ENCODE results near the gene RNASE13. TPM values are rescaled to one million over a fixed set of nuclear protein-coding genes. Genes with fewer than 3 reads are reported as not detected.

The RNASE13 gene
- total RNA-seq, 3 donors from 2014 or later = not detected

DNA sequence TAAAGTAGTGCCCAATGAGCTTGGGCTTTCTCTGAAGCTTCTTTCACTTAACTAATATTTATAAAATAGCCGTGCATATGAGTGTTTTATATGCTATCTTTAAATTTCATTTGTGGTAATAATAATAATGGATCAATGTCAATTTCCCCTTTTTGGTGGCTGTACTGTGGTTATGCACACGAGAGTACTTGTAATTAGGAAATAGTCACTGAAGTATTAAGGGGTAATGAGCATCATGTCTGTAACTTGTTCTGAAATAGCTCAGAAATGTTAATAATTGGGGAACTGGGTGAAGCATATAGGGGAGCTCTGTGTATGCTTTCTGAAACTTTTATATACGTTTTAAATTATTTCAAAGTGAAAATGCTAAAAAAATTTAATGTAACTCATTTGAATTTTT lies 16.0 kb upstream of the RNASE13 start:
- intact Hi-C loops (cut with DNase I, micrococcal nuclease) = no loop called here

DNA sequence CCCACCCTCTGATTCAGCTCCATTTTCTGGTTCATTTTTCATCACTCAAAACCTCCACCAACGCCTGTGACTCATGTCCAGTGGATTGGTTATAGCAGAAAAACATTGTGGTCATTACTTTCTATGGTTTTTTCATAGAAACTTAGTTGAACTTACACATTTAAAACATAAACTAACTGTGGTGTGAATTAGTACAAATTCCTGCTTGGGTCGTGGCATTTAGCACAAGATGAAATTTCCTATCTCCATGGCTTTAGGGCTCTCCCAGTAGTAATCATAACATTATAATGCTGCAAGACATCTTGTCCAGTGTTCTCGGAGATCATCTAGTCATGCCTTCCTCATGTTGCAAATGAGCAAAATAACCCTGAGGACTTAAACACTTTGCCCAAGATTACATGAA lies 14.7 kb upstream of the RNASE13 start:
- intact Hi-C loops (cut with DNase I, micrococcal nuclease) = no loop called here
- Histone ChIP-seq H3K9me3 (no peaks in the 10 kb centered on the region), H3K4me1 (ENCODE audit: low read depth) (peaks cover 10% of the 10 kb centered on the region), H3K4me3 (no peak overlapping the region), H3K36me3 (ENCODE audit: low read depth) (no peaks in the 10 kb centered on the region)
- TF ChIP-seq CTCF (IDR thresholded peaks at IDR 0.05) = no peak
- DNase-seq (no peak), ATAC-seq (no peak)

More for the DNA sequence above, 16.0 kb upstream of the RNASE13 start:
- DNase-seq (no peak), ATAC-seq (no peak)
- no peak for TF ChIP-seq CTCF (IDR thresholded peaks at IDR 0.05)
- H3K4me1 ChIP-seq (ENCODE audit: low read depth) = peaks cover 19% of the 10 kb centered on the region
- H3K9me3 ChIP-seq = no peaks in the 10 kb centered on the region
- H3K4me3 ChIP-seq = no peak overlapping the region
- H3K36me3 ChIP-seq (ENCODE audit: low read depth) = no peaks in the 10 kb centered on the region

GRCh38 chr14:21048638-21049037 lies 14.0 kb upstream of the RNASE13 start:
- Histone ChIP-seq H3K9me3 (no peaks in the 10 kb centered on the region), H3K4me3 (no peak overlapping the region), H3K4me1 (ENCODE audit: low read depth) (peaks cover 10% of the 10 kb centered on the region), H3K36me3 (ENCODE audit: low read depth) (no peaks in the 10 kb centered on the region)
- no peak for ATAC-seq
- no peak for DNase-seq
- TF ChIP-seq CTCF (IDR thresholded peaks at IDR 0.05) = no peak
- intact Hi-C loops (cut with DNase I, micrococcal nuclease) = no loop called here

DNA sequence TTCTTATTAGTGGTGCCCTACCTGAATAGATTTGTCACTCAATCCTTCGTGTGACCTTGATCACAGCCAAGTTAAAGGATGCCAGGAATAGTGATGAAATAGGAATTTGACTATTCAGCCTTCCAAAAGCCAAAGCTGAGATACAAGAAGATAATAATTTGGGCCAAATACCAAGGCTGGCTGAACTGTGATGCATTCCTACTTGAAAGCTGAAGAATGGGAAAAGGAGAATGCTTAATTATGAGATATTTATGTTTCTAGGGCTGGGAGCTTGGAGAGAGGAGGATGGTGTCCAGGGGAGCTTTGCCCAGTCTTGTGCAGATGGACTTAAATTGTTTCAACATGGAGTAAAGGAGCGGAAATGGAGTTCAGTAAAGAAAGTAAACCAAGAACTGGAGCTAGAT lies 12.8 kb upstream of the RNASE13 start:
- no peaks in the 10 kb centered on the region for H3K9me3 ChIP-seq
- H3K4me3 ChIP-seq = no peak overlapping the region
- intact Hi-C loops (cut with DNase I, micrococcal nuclease) = no loop called here
- no peak for TF ChIP-seq CTCF (IDR thresholded peaks at IDR 0.05)
- H3K4me1 ChIP-seq (ENCODE audit: low read depth) = peaks cover 15% of the 10 kb centered on the region
- DNase-seq = no peak
- no peak for ATAC-seq
- H3K36me3 ChIP-seq (ENCODE audit: low read depth) = no peaks in the 10 kb centered on the region

GRCh38 chr14:21043974-21044618 lies 9.5 kb upstream of the RNASE13 start:
- no peak for TF ChIP-seq CTCF (IDR thresholded peaks at IDR 0.05)
- H3K4me1 ChIP-seq (ENCODE audit: low read depth) = peaks cover 24% of the 10 kb centered on the region
- DNase-seq = peak in 2 of 3 donors; percentile 50 to 51
- intact Hi-C loops (cut with DNase I, micrococcal nuclease) = no loop called here
- no peak overlapping the region for H3K4me3 ChIP-seq
- no peaks in the 10 kb centered on the region for H3K9me3 ChIP-seq
- peak; percentile 72 for ATAC-seq
- H3K36me3 ChIP-seq (ENCODE audit: low read depth) = no peaks in the 10 kb centered on the region

Measured in mucosa of descending colon (tissue), 3 donors.